Measurements from ENCODE around the gene DRC1.
A peak's percentile ranks its signal among the peaks of the same experiment; 100 is the strongest.
"Not testable (repeated sequence)": the region's sequence is repeated elsewhere in the genome, so short reads cannot be mapped to it uniquely, and the experiment has no call there.

The DRC1 gene

DNA sequence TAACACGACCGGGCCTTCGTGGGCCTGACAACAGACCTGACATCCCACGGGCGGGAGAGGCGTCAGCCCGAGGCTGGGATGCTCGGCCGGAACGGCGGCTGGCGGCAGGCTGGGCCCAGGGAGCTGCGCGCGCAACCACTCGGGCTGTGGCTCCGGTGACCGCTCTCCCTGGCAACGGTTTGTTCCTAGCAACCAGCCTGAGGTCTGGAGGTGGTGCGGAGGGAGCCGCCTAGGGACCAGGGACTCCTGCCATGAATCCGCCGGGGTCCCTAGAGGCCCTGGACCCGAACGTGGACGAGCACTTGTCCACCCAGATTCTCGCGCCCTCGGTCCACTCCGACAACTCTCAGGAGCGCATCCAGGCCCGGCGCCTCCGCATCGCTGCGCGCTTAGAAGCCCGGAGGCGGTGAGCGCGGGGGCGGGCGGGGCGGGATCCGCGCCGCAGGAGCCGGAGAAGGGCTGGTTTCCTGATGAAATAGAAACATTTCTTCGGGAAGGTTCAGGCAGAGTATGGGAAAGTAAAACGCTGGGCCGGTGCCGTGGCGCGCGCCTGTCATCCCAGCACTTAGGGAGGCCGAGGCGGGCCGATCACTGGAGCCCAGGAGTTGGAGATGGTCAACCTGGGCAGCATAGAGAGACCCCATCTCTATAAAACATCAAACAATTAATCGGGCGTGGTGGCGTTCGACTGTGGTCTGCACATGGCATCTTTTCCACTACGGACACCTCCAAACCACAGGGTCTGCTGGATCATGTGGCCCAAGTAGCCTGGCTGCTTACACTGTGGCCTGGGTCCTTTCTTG lies at the start of gene DRC1:
Gene DRC1 (plus strand): TSS at position 182 of the 803 bp plus-strand sequence. CDS start 70 bp downstream, at position 252.
- DNase-seq (ENCODE audit: low spot score) = no peak

DNA sequence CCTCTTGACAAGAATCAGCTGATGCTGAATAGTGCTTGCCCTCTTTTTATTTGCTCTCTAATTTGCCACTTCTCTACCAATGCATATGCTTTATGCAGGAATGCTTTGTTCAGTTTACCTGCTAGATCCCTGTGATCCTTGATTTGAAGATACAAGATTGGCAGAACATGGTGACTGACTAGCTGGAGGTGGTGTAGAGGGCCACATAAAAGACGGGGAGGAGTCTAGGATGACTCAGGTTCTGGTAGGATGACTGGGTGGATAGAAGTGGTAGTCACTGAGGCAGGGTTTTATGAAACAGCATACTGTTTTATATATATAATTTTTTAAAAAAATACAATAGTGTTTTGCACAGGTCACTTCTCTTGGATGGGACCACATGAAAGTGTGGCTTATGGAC lies 48.8 kb upstream of the DRC1 start:
- no peak for DNase-seq (ENCODE audit: low spot score)

GRCh38 chr2:26354469-26354868 lies 47.3 kb upstream of the DRC1 start:
- not testable (repeated sequence) for DNase-seq (ENCODE audit: low spot score)

- no peak for DNase-seq (ENCODE audit: low spot score)
These were observed 46.4 kb upstream of the DRC1 start for GRCh38 chr2:26355038-26355995.

DNA sequence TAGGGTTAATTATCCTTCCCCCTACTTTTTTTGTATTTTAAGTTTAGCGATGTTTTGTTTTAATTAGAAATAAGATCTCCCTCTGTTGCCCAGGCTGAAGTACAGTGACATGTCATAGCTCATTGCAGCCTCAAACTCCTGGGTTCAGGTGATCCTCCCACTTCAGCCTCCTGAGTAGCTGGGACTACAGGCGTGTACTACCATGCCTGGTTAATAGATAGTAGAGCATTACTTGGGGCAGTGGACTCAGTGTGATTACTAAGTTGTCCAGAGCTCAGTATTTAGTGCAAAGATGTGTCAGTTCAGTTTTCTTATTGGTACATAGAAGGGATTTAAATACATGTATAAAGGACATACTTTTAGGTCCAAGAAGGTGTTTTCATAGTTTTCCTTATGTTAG lies 45.6 kb upstream of the DRC1 start:
- DNase-seq (ENCODE audit: low spot score) = no peak

DNA sequence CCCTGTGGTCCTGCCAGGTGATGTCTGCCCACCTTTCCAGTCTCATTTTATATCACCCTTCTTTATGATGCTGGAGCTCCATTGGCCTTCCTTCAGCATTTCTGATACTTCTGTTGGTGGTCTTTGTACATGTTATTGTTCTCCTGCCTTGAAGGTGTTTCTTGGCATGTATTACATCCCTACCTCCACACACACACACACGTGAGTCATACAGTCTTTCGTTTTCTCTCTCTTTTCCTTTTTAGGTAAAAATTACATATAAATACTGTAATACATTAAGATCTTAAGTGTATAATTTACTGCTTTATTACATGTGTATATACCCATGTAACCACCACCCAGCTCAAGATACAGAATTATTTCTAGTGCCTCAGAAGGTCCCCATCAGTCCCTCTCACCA lies 44.9 kb upstream of the DRC1 start:
- no peak for DNase-seq (ENCODE audit: low spot score)

DNA sequence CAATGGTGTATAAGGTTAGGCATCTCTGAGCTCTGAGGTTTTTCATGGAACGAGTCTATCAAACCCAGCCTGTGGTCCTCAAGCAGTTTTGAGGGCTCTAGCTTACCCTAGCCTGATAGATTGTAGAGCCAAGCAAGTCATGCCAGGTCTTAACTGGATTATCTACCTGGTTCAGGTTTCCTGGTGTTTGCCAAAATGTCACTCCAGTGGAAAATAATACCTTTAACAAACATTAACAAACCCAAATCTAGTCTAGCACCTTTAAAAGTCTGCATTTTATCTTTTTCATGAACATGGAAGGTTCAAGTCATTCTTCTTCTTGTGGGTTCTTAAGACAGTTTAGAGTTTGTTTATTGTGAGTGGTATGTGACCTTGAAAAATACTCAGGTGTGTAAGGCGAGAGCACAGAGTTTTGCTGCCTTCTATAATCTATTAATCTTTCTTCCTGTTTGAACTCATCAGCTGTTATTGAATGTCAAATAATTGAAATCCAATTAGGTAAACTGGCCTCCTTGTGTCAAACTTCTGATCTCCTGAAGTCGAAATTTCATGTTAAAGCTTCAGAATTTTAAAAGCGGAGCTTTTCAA lies 41.7 kb upstream of the DRC1 start:
- DNase-seq (ENCODE audit: low spot score) = no peak

DNA sequence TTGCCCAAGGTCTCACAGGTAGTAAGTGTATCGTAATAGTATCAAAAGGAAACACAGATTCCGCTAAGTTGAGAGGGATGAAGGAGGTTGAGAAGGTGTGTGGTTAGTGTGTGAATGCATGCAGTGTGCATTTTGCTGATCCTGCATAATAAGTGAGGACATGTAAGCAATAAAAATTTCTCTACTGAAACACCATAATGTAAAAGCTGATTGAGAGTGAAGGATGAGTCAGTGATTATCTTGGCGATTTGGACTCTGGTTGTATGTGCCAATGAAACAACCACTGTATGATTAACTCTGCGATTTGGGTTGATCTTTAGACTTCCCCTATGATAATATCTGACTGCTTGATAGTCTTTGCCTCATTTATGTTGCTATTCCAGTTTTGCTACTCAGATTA lies 38.4 kb upstream of the DRC1 start:
- DNase-seq (ENCODE audit: low spot score) = no peak

- DNase-seq (ENCODE audit: low spot score) = no peak
These were observed 37.8 kb upstream of the DRC1 start for GRCh38 chr2:26363958-26364357.

DNA sequence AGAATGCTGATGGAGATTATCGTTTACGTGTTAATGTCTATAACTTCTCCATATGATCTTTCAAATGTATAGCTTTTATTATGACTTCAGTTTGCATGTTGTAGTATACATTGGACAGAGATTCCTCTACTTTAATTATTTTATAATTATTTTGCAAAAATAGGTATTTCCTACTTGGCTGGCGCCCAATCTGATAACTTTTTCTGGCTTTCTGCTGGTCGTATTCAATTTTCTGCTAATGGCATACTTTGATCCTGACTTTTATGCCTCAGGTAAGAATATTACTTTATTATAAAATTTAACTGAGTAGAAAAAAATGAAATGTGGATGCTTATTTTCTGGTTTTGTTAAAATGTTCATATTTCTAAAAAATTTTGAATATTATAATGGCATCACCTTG lies 37.1 kb upstream of the DRC1 start:
- no peak for DNase-seq (ENCODE audit: low spot score)

- no peak for DNase-seq (ENCODE audit: low spot score)
These were observed 34.8 kb upstream of the DRC1 start for GRCh38 chr2:26366957-26367356.

- DNase-seq (ENCODE audit: low spot score) = not testable (repeated sequence)
These were observed 32.1 kb upstream of the DRC1 start for GRCh38 chr2:26369664-26370063.

- not testable (repeated sequence) for DNase-seq (ENCODE audit: low spot score)
These were observed 30.8 kb upstream of the DRC1 start for GRCh38 chr2:26370909-26371308.

- DNase-seq (ENCODE audit: low spot score) = no peak
These were observed 24.9 kb upstream of the DRC1 start for GRCh38 chr2:26376799-26377198.

DNA sequence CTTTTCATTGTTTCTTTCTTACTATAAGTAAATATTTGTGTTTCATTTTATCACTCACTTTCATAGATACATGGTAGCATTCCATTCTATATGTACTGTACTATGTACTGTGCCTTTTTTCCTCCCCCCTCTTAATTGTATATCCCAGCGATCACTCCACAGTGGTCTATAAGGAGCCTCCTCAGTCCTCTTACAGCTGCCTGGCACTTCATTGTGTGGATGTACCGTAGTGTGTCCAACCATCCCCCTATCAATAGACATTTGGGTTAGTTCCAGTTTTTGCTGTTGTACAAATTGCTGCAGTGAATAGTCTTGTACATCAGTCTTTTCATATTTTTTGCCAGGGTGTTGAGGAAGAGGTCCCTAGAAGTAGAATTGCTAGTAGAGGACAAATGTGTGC lies 21.4 kb upstream of the DRC1 start:
- no peak for DNase-seq (ENCODE audit: low spot score)

DNA sequence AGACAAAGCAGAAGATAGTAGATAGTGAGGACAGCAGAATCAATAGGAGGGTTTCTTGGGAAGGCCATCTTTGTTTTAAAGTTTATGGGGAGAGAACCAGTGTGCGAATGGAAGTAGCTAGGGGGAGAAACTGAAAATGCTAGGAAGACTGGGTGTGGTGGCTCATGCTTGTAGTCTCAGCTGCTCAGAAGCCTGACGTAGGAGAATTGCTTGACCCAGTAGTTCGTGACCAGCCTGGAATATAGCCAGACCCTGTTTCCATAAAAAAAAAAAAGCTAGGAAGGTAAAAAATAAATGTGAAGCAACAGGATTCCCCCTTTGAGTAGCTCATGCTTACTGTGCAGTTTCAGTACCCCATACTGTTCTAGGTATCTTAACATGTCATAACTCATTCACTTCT lies 19.2 kb upstream of the DRC1 start:
- DNase-seq (ENCODE audit: low spot score) = no peak

DNA sequence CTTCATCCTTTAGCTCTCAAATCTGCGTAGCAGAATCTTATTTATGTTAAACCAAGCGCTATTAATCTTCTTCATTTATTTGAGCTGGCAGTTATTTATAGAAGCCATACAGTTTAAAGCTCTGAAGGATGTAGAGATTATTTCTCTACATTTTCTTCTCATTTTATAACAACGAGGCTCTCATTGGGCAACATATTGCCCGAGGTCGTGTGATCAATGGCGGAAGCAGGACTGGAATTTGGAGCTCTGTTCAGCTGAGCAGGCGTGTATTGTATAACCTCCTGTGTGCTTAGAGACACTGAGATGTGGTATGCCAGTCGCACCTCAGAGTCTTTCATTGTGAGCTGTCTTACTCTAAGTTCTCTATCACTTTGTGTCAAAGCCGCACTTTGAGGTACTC lies 17.5 kb upstream of the DRC1 start:
- DNase-seq (ENCODE audit: low spot score) = no peak

GRCh38 chr2:26384597-26384996 lies 17.1 kb upstream of the DRC1 start:
- no peak for DNase-seq (ENCODE audit: low spot score)

GRCh38 chr2:26387189-26387588 lies 14.5 kb upstream of the DRC1 start:
- DNase-seq (ENCODE audit: low spot score) = no peak

DNA sequence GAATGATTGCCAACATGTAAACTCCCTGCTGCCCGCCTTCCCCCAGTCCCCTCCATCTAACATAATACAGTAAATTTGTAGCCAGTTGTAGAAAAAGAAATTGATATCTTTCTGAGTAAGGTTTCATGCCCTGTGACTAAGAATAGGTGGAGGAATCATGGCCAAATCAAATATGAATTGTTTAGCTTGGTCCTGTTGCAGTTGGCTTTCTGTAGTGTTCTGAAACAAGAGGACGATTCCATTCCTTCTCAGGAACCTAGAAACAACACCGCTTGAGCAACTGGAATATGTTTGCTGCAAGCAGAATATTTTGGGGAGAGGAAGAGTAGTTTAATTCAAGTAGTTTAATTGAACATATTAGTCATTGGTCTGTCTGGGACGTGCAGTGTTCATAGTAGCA lies 7.0 kb upstream of the DRC1 start:
- DNase-seq (ENCODE audit: low spot score) = no peak

DNA sequence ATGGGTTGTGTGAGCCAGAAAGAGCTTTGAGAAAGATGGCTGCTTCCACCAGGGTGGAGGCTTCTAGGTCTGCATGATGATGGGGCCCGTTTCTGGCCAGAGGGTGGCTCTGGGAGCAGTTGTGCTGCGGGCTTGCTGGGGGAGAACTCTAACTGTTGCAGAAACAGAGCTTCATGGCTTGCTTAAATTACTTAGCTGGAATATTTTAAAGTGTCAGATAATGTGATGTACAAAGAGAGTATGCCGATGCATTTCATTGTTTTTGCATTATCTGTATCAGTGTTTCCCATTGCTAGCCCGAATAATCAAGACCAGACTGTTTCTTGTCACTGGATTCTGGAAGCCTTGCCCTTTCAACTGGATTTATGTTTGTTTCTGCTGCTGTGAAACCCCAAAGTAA lies 6.3 kb upstream of the DRC1 start:
- DNase-seq (ENCODE audit: low spot score) = peak; percentile 12

DNA sequence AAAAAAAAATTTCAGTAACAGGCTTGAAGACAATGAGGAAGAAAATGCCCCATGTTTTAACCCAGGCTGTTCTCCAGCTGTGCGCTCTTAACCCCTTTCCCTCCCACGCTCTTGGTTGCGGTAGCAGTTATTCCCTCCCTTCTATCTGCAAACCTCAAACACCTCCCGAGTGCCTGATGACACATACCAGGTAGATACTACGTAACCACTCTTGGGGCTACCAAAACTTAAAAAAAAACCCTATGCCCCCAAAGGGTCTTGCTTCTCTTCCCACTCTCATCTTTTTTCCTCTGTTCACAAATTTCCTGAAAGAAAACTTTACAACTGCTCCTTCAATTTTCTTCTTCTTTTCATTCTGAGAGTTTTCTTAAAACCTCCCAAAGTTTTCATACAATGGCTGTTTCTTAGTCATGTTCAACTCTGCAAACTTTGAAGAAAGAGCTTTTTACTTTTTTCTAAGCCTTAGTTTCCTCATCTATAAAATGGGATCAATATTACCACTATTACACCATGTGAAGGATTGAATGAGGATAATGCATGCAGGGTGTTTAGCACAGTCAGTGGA lies 4.9 kb upstream of the DRC1 start:
- DNase-seq (ENCODE audit: low spot score) = no peak
